HG03159 (cell line): ENCODE measurements around the gene NCKIPSD.
"Not testable (repeated sequence)": the region's sequence is repeated elsewhere in the genome, so short reads cannot be mapped to it uniquely, and the experiment has no call there.

ENCODE experiments used
- ATAC-seq: cut with Tn5 transposase; IDR thresholded peaks from one replicate; pipeline ENCODE4 v1.9.1; 2021; ENCODE audit warnings: mild to moderate bottlenecking, moderate library complexity; ENCODE audit not compliant: unreplicated experiment

NCKIPSD gene

DNA sequence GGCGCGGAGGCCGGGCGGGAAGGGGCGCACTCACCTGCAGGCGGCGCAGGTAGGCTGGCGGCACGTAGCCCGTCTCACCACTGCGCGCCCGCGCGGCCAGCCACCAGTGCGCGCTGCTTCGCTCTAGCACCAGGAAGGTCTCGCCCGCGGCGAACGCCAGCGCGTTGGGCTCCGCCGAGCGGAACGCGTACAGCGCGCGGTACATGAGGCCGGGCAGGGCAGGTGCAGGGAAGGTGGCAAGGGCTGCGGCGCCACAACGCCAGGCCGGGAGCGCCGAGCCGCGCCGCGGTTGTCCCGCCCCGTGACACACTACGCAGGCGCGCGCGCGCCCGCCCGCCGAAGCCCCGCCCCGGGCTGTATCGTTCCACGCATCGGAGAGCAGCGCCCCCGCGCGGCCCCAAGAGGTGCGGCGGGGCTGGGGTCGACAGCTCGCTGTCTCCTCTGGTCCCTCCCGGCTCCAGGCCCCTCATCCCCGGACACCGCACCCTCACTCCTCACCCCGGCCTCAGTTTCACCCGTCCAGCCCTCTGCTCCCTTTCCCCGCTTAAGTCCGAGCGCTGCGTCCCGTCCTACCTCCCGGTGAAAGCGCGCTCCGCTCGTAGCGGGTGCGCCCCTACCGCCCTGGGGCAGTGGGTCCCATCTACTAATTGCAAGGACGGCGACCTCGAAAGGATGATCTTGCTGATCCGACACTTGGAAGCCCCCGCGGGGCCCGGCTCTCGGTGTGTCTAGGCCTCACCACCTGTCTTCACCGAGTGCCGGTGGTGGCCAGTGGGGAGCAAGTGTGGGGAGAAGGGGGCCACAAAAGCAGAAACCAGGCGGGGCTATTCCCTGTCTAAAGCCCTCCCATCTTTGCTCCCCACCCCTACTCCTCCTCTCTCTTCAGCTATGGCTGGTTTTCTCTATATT lies at the start of gene NCKIPSD:
Gene NCKIPSD (minus strand): TSS at position 313 of the 909 bp plus-strand sequence. CDS start 108 bp downstream, at position 205.
- ATAC-seq, result peak; percentile 73

- not testable (repeated sequence) for ATAC-seq
Measured at GRCh38 chr3:48735075-48735767, 49.5 kb upstream of the NCKIPSD start.

DNA sequence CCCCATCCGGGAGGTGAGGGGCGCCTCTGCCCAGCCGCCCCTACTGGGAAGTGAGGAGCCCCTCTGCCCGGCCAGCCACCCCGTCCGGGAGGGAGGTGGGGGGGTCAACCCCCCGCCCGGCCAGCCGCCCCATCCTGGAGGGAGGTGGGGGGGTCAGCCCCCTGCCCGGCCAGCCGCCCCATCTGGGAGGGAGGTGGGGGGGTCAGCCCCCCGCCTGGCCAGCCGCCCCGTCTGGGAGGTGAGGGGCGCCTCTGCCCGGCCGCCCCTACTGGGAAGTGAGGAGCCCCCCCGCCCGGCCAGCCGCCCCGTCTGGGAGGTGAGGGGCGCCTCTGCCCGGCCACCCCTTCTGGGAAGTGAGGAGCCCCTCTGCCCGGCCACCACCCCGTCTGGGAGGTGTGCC lies 48.8 kb upstream of the NCKIPSD start:
- not testable (repeated sequence) for ATAC-seq

GRCh38 chr3:48733752-48734518 lies 48.2 kb upstream of the NCKIPSD start:
- ATAC-seq, result not testable (repeated sequence)

- no peak for ATAC-seq
Measured at GRCh38 chr3:48727511-48727910, 41.8 kb upstream of the NCKIPSD start.

DNA sequence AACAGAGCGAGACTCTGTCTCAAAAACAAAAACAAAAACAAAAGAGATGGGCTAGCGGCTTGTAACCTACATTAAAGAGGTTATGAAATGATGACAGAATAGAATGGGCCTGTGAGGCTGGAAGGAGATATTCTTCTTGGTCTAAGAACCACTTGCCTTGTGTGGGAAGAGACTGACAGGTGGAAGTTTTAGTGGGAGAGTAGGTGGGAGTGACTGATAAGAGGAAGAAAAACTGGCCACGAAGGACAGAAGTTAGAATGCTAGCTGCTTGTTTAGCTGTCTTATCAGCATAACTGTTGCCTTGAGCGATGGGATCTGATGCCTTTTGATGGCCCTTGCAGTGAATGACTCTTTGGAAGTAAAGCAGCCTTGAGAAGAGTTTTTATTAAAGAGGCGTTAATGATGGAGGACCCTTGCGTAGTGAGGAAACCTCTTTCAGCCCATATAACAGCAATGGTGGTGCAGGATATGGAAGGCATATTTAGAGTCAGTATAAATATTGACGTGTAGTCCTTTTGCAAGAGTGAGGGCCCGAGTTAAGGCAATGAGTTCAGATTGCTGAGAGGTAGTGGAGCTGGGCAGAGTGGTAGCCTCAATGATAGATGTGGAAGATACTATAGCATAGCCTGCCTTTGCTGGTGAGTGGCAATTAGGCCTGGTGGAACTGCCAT lies 39.6 kb upstream of the NCKIPSD start:
- ATAC-seq, result not testable (repeated sequence)

DNA sequence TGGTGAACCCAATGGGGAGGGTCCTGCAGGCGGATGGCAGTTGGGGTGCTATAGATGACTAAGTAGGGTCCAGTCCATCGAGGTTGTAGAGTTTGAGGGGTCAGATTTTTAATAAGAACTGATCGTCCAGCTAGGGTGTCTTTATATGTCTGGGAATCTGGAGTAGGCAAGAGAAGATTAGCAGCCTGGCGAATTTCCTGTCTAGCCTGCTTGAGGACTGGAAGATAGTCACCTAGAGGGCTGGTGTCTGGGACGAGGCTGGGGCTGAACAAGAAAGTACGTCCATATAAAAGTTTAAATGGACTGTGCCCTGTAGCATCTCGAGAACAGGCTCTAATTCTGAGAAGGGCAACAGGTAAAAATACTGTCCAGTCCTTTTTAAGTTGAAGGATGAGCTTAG lies 38.0 kb upstream of the NCKIPSD start:
- ATAC-seq, result no peak

GRCh38 chr3:48723293-48723692 lies 37.6 kb upstream of the NCKIPSD start:
- ATAC-seq, result not testable (repeated sequence)

DNA sequence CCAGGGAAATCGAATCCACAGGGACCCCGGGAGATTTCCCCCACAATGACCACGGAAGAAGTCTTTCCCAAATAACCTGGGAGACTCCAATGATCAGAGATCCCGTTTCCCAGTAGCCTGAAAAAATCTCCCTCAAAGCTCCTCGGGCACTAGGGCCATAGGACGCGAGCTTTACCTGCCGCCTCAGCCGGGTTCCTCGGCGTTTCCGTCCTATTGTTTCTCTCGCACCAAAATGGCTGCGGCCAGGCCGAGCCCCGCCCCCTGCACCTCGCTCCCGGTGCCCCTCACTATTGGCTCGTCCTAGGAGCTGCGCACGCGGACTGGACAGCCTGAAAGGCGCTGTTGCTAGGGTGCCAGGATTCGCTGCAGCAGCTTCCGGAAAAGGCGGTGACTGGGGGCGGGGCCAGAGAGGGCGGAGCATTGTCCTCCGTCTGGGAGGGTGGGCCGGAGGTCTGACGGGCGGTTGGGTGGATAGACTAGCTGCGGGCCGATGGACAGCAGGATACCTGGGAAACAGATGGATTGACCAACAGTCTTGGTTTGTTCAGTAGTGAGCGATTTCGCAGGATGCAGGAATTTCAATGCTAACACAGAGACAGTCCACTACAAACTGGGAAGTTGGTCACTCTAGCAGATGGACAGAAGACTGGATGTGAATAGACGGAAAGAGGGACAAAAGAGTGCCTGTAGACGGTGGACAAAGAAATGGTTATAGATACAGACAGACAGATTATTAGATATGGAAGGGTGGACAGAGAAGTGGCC lies 31.4 kb upstream of the NCKIPSD start, which contains the start of gene IP6K2:
Gene IP6K2 (minus strand): TSS at position 240 of the 765 bp plus-strand sequence. CDS start 21,930 bp downstream, outside the sequence.
- peak; percentile 98 for ATAC-seq

- ATAC-seq, result no peak
Measured at GRCh38 chr3:48716508-48716981, 30.8 kb upstream of the NCKIPSD start.

DNA sequence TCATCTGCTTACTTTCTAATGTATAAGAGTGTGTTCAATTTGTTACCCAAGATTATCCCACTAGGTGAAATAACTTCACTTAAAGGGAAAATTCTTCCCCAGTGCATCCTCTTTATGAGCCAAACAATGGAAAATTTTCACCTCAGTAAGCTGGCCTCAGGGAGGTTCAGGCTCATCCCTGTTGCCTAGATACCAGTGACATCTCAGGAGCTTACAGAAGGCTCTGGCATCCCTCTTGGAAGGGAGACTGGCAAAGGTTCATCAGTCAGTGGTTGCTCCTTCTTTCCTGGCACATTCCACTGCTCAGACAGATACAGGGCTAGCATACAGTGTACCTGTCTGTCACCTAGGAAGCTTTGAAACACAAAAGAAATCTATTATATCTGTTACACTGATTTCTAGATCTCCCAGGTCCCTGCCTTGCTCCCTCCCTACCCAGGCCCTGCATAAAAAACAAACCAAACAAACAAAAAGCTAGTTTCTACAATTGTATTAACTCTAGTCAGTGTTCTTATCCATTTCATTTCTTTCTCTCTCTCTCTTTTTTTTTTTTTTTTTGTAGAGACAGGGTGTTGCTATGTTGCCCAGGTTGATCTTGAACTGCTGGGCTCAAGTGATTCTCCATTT lies 29.6 kb upstream of the NCKIPSD start:
- no peak for ATAC-seq

- no peak for ATAC-seq
Measured at GRCh38 chr3:48711727-48712126, 26.0 kb upstream of the NCKIPSD start.

DNA sequence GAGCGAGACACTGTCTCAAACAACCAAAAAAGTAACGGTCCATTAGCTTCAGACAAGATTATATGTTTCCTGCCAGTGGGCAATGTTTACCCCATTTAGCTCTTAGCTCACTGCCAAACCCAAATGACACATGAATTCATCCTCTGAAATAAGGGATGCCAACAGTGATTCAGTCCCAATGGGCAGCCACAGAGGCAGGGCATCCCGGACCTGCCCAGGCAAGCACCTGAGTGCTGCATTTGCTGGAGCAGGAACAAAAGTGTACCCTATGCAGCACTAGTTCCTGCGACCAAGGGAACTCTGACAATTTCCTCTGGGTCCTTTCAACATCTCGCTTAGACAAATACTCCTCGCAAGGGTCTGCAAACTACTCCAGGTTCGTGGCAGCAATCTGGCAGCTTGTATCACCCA lies 23.3 kb upstream of the NCKIPSD start:
- no peak for ATAC-seq

DNA sequence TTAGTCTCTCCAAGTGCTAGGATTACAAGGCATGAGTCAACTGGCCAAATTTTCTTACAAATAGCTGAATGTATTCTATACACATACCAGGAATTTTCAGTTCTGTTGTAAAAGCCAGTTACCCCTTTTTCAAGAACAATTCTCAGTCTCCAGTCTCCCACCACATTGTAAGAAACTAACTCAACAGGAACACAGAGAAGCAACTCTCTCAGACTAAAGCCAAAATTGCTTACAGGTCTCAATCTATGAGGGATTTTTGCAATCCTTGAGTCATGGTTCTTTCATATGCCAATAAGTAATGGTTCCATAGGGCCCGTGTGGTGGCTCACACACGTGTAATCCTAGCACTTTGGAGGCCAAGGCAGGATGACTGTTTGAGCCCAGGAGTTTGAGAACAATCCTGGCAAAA lies 22.8 kb upstream of the NCKIPSD start:
- ATAC-seq, result no peak

- no peak for ATAC-seq
Measured at GRCh38 chr3:48707157-48707556, 21.4 kb upstream of the NCKIPSD start.

GRCh38 chr3:48702320-48702920 lies 16.7 kb upstream of the NCKIPSD start:
- no peak for ATAC-seq

DNA sequence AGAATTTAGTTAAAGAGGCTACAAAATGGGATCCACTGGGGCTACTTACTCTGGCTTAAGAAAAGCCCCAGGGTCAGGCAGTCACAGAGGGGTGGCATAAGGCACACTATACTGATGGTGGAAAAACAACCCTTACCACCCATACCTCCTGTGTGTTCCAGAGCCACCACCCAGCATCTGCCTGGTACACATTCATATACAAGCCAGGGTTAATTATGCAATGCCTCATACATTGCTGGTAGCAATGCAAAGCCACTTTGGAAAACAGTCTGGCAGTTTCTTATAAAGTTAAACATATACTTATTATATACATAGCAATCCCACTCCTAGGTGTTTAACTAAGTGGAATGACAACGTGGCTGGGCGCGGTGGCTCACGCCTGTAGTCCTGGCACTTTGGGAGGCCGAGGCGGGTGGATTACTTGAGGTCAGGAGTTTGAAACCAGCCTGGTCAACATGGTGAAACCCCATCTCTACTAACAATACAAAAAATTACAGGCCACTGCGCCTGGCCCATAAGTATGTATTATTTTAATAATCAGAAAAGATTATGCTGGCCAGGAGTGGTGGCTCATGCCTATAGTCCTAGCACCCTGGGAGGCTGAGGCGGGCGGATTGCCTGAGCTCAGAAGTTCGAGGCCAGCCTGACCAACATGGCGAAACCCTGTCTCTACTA lies 15.2 kb upstream of the NCKIPSD start:
- no peak for ATAC-seq

- no peak for ATAC-seq
Measured at GRCh38 chr3:48698891-48699290, 13.2 kb upstream of the NCKIPSD start.
